GM19397 (cell line): ENCODE measurements around the gene MYH6.
"Not testable (repeated sequence)": the region's sequence is repeated elsewhere in the genome, so short reads cannot be mapped to it uniquely, and the experiment has no call there.

ENCODE experiments used
- ATAC-seq: cut with Tn5 transposase; IDR thresholded peaks from one replicate; pipeline ENCODE4 v1.9.1; 2021; ENCODE audit warnings: mild to moderate bottlenecking, moderate library complexity; ENCODE audit not compliant: unreplicated experiment

Gene MYH6

GRCh38 chr14:23399591-23399990 is 8.5 kb downstream of the MYH6 start:
- no peak for ATAC-seq

- no peak for ATAC-seq
Measured at GRCh38 chr14:23399136-23399535, 8.9 kb downstream of the MYH6 start.

GRCh38 chr14:23398348-23398747 is 9.7 kb downstream of the MYH6 start:
- ATAC-seq, result no peak

GRCh38 chr14:23396781-23397407 is 11.2 kb downstream of the MYH6 start:
- no peak for ATAC-seq

GRCh38 chr14:23396126-23396525 is 11.9 kb downstream of the MYH6 start:
- ATAC-seq, result no peak

GRCh38 chr14:23392613-23393012 is 15.5 kb downstream of the MYH6 start:
- no peak for ATAC-seq

GRCh38 chr14:23389871-23390270 is 18.2 kb downstream of the MYH6 start:
- ATAC-seq, result not testable (repeated sequence)

- no peak for ATAC-seq
Measured at GRCh38 chr14:23389396-23389795, 18.7 kb downstream of the MYH6 start.

- ATAC-seq, result no peak
Measured at GRCh38 chr14:23388996-23389395, 19.1 kb downstream of the MYH6 start.

- no peak for ATAC-seq
Measured at GRCh38 chr14:23387916-23388882, 19.9 kb downstream of the MYH6 start.

- ATAC-seq, result no peak
Measured at GRCh38 chr14:23386999-23387398, 21.1 kb downstream of the MYH6 start.

- ATAC-seq, result not testable (repeated sequence)
Measured at GRCh38 chr14:23386266-23386657, 21.8 kb downstream of the MYH6 start.

GRCh38 chr14:23385642-23386265 is 22.3 kb downstream of the MYH6 start:
- no peak for ATAC-seq

- no peak for ATAC-seq
Measured at GRCh38 chr14:23385244-23385641, 22.8 kb downstream of the MYH6 start.

- ATAC-seq, result no peak
Measured at GRCh38 chr14:23384364-23385080, 23.6 kb downstream of the MYH6 start.

- ATAC-seq, result no peak
Measured at GRCh38 chr14:23382731-23383440, 25.2 kb downstream of the MYH6 start.

- ATAC-seq, result no peak
Measured at GRCh38 chr14:23382276-23382675, 25.8 kb downstream of the MYH6 start.

- no peak for ATAC-seq
Measured at GRCh38 chr14:23381871-23382270, 26.2 kb downstream of the MYH6 start.

- no peak for ATAC-seq
Measured at GRCh38 chr14:23380976-23381375, 27.1 kb downstream of the MYH6 start.

- ATAC-seq, result no peak
Measured at GRCh38 chr14:23380197-23380914, 27.7 kb downstream of the MYH6 start.
